ENCODE results near the gene HMGCL.

GRCh38 chr1:23752909-23753308 is 72.3 kb downstream of the HMGCL start:
- TF ChIP-seq CTCF (IDR thresholded peaks at IDR 0.05; ENCODE audit: low read length) (no peak), EZH2 (IDR thresholded peaks at IDR 0.05; ENCODE audit: borderline replicate concordance, low read length) (no peak)
